Stomach (tissue), 9 donors: Measurements from ENCODE around the gene PRDM16. TPM values are rescaled to one million over a fixed set of nuclear protein-coding genes. Genes with fewer than 3 reads are reported as not detected.
A peak's percentile ranks its signal among the peaks of the same experiment; 100 is the strongest.

Experiments used
- DNase-seq, 2 donors: peaks; one replicate each; pipeline versions ENCODE4 v3.0.0 to v3.0.0-alpha.2; 2013 to 2019
- H3K27ac ChIP-seq, 5 donors: fragments of 200-600 bp in 4 of 5; sonication (generic) in 4 of 5; one replicate each; pipeline ENCODE4 v1.5.1; 2013 to 2019; ENCODE audit warnings: mild to moderate bottlenecking in 1 of 5, moderate library complexity in 1 of 5
- H3K27me3 ChIP-seq, 3 donors: fragments of 200-600 bp; sonication (generic); one replicate each; pipeline ENCODE4 v1.5.1; 2017 to 2019; ENCODE audit warnings: mixed run types in 1 of 3
- H3K36me3 ChIP-seq, 4 donors: fragments of 200-600 bp; sonication (generic); 1 replicate in 3 of 4; 2 replicates in 1 of 4; pipeline ENCODE4 v1.5.1; 2016 to 2019
- H3K4me1 ChIP-seq, 4 donors: fragments of 200-600 bp; sonication (generic); one replicate each; pipeline ENCODE4 v1.5.1; 2016 to 2019
- H3K4me3 ChIP-seq, 4 donors: fragments of 200-600 bp; sonication (generic) in 3 of 4; one replicate each; pipeline ENCODE4 v1.5.1; 2016 to 2019; ENCODE audit warnings: mild to moderate bottlenecking in 1 of 4
- H3K9me3 ChIP-seq, 4 donors: fragments of 200-600 bp; sonication (generic); one replicate each; pipeline ENCODE4 v1.5.1; 2016 to 2019
- EP300 ChIP-seq: sonication (generic); formaldehyde crosslinking; IDR thresholded peaks from one replicate; pipeline ENCODE4 v1.6.1; 2017; ENCODE audit warnings: antibody characterized with exemption
- POLR2A ChIP-seq, 4 donors: fragments of 450-650 bp; IDR thresholded peaks; one replicate each; pipeline ENCODE4 v1.6.1; 2016; ENCODE audit warnings: antibody characterized with exemption in 4 of 4, control low read depth in 2 of 4, mild to moderate bottlenecking in 1 of 4, moderate library complexity in 1 of 4
- POLR2AphosphoS5 ChIP-seq, 3 donors: sonication (generic); formaldehyde crosslinking; IDR thresholded peaks; one replicate each; pipeline ENCODE4 v1.6.1; 2016; ENCODE audit warnings: antibody characterized with exemption in 3 of 3
- WGBS, 5 donors: extraction: QIAGEN DNeasy Blood & Tissue Kit in 3 of 5; methylation state at CpG; one replicate each; pipeline versions ENCODE4 v1.1.5 to v1.1.7; 2013 to 2018; 5-methylcytosine and 5-hydroxymethylcytosine counted together
- intact Hi-C: fragments of 100-400 bp; cut with DNase I; formaldehyde crosslinking; loops from one replicate; pipeline ENCODE4 v1.15.1; 2023; ENCODE audit warnings: low total_unique reads
- polyA plus RNA-seq, 3 donors: library from polyadenylated mRNA; stranded (reverse); fragments of 200-250 nt; gene quantifications; one replicate each; pipeline ENCODE4 v1.2.3, GENCODE V29; 2013
- total RNA-seq, 5 donors: library from RNA; depleted of rRNA; stranded (reverse); fragments of >200 nt; gene quantifications; one replicate each; pipeline versions ENCODE4 v1.1.0 to v1.2.3, GENCODE V29; 2014 to 2016
- TF ChIP-seq, protein P1 (sequence below), 7 experiments: fragments of 450-650 bp in 4 of 7; fragments of 200-600 bp in 3 of 7; sonication (generic) in 3 of 7; IDR thresholded peaks; one replicate each; pipeline ENCODE4 v1.5.1; 2016 to 2019; ENCODE audit warnings: antibody characterized with exemption in 7 of 7, control low read depth in 2 of 7, mild to moderate bottlenecking in 1 of 7
- donor health status: healthy with polysubstance abuse.
- donor health status: Bipolar disorder and iron deficiency.
- donor health status: healthy.

Gene PRDM16
- total and polyA plus RNA-seq, 8 donors: 0.29 to 222 (median 15.8) TPM

DNA sequence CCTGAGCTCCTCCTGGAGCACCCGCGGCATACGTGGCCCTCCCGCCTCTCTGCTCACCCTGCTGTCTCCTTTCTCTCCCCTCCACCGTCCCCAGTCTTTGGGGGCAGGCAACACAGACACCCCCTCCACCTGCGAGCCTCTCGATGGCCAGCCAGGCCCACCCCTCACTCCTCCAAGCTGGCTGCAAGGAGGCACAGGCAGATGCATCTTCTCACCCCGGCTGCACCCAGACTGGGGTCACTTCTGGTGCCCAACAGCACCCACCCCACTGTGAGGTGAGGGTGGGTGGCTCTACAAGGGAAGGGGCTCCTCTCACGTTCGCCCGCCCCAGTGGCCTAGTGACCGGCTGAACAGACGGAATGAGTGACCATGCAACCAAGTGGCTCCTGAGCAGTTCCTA is 277.5 kb downstream of the PRDM16 start:
- Histone ChIP-seq H3K4me1 (peaks cover 44 to 52% (median 49%) of the 10 kb centered on the region in 4 donors), H3K27ac (peak overlapping the region in 1 of 5 donors; percentile 18), H3K9me3 (peaks cover 0 to 24% (median 22%) of the 10 kb centered on the region in 4 donors), H3K4me3 (no peak overlapping the region), H3K27me3 (peaks cover 0 to 9% (median 0%) of the 10 kb centered on the region in 3 donors), H3K36me3 (no peaks in the 10 kb centered on the region)
- DNase-seq: no peak
- TF ChIP-seq EP300 (no peak), POLR2A (IDR thresholded peaks at IDR 0.05) (no peak), POLR2AphosphoS5 (IDR thresholded peaks at IDR 0.05) (no peak)
- TF ChIP-seq, protein P1, sequence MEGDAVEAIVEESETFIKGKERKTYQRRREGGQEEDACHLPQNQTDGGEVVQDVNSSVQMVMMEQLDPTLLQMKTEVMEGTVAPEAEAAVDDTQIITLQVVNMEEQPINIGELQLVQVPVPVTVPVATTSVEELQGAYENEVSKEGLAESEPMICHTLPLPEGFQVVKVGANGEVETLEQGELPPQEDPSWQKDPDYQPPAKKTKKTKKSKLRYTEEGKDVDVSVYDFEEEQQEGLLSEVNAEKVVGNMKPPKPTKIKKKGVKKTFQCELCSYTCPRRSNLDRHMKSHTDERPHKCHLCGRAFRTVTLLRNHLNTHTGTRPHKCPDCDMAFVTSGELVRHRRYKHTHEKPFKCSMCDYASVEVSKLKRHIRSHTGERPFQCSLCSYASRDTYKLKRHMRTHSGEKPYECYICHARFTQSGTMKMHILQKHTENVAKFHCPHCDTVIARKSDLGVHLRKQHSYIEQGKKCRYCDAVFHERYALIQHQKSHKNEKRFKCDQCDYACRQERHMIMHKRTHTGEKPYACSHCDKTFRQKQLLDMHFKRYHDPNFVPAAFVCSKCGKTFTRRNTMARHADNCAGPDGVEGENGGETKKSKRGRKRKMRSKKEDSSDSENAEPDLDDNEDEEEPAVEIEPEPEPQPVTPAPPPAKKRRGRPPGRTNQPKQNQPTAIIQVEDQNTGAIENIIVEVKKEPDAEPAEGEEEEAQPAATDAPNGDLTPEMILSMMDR (IDR thresholded peaks at IDR 0.05): no peak
- 87 to 94% (median 92%) methylated on average over 10 to 13 of the region's 13 CpGs for WGBS, 5 donors
- intact Hi-C loops: no loop called here

DNA sequence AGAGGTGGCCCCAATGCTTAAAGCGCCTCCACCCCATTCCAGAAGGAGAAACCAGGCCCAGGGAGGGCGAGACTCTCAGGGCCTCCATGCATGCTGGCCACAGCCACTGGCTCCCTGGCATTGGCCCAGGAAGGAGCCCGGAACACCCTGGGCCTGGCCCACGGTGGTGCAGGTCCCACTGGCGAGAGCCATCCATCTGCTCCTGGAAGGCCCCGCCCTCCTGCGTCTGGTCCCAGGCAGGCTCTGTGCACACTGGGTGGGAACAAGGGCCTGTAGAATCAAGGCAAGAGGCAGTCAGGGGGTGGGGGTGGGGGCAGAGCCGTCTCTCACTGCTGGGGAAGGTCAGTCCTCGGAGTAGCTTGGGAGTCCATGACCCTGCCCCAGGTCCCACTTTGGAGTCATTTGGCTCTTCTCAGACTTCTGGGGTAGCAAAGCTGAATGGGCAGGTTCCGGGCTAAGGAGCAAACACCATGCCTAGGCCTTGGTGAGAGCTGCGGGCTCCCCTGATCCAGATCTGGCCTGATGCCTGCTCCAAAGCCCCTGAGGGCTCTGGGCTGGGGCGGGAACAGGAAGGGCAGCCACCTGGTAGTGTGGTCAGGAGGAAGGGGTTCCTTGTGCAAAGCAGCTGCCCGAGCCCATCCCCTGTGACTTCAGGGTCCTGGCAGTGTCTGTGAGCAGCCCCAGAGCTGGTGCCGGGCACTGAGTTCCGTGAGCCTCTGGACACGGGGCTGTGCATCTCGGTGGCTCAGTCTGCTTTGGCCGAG is 278.4 kb downstream of the PRDM16 start:
- peak overlapping the region in 4 of 5 donors; percentile 14 to 94 (median 87) for H3K27ac ChIP-seq
- H3K4me1 ChIP-seq: peaks cover 54 to 62% (median 58%) of the 10 kb centered on the region in 4 donors
- TF ChIP-seq EP300: no peak
- no peak for TF ChIP-seq POLR2AphosphoS5 (IDR thresholded peaks at IDR 0.05)
- TF ChIP-seq, protein P1 (IDR thresholded peaks at IDR 0.05): no peak
- no peak for TF ChIP-seq POLR2A (IDR thresholded peaks at IDR 0.05)
- WGBS, 5 donors: 68 to 80% (median 70%) methylated on average over 10 to 18 of the region's 18 CpGs
- peaks cover 0 to 24% (median 21%) of the 10 kb centered on the region in 4 donors for H3K9me3 ChIP-seq
- H3K27me3 ChIP-seq: peaks cover 0 to 9% (median 0%) of the 10 kb centered on the region in 3 donors
- H3K4me3 ChIP-seq: no peak overlapping the region
- no peaks in the 10 kb centered on the region for H3K36me3 ChIP-seq
- intact Hi-C loops: no loop called here
- peak in 1 of 2 donors; percentile 49 for DNase-seq

DNA sequence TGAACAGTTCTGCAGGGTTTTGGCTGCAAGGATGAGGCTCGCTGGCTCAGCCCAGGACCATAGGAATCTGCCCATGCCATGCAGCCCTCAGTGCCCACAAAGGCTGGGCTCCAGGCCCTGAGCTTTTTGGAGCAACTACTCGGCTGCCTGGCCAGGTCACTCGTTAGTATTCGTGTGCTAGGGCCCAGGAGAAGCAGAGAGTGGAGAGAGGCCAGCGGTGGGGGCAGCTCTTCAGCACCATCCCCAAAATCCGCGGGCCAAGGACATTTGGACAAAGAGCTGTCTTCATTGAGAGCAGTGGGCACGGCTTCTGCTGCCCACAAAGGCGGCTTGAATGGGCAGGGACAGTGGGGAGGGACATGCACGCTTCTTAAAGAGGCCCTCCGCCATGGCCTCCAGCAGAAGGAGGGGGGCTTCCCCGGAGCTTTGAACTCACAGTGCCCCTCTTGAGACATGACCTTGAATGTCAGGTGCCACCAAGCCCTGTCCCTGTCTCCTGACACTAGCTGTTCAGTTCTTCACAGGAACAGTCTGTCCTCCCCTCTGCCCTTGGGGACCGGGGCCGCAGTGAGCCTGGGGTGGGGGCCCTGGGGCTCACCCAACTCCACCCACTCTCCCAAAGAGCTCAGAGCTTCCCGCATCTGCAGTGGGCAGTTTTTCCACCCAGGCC is 279.3 kb downstream of the PRDM16 start:
- WGBS, 5 donors: 55 to 68% (median 61%) methylated on average over 14 to 15 of the region's 15 CpGs
- H3K4me3 ChIP-seq: no peak overlapping the region
- H3K36me3 ChIP-seq: no peaks in the 10 kb centered on the region
- H3K27me3 ChIP-seq: peaks cover 0 to 9% (median 0%) of the 10 kb centered on the region in 3 donors
- H3K4me1 ChIP-seq: peaks cover 63 to 70% (median 67%) of the 10 kb centered on the region in 4 donors
- TF ChIP-seq POLR2A (IDR thresholded peaks at IDR 0.05): no peak
- TF ChIP-seq EP300: no peak
- TF ChIP-seq, protein P1 (IDR thresholded peaks at IDR 0.05): no peak
- TF ChIP-seq POLR2AphosphoS5 (IDR thresholded peaks at IDR 0.05): no peak
- H3K27ac ChIP-seq: peak overlapping the region; percentile 78 to 94 (median 87)
- DNase-seq: no peak
- H3K9me3 ChIP-seq: peaks cover 0 to 17% (median 17%) of the 10 kb centered on the region in 4 donors
- intact Hi-C loops: no loop called here

DNA sequence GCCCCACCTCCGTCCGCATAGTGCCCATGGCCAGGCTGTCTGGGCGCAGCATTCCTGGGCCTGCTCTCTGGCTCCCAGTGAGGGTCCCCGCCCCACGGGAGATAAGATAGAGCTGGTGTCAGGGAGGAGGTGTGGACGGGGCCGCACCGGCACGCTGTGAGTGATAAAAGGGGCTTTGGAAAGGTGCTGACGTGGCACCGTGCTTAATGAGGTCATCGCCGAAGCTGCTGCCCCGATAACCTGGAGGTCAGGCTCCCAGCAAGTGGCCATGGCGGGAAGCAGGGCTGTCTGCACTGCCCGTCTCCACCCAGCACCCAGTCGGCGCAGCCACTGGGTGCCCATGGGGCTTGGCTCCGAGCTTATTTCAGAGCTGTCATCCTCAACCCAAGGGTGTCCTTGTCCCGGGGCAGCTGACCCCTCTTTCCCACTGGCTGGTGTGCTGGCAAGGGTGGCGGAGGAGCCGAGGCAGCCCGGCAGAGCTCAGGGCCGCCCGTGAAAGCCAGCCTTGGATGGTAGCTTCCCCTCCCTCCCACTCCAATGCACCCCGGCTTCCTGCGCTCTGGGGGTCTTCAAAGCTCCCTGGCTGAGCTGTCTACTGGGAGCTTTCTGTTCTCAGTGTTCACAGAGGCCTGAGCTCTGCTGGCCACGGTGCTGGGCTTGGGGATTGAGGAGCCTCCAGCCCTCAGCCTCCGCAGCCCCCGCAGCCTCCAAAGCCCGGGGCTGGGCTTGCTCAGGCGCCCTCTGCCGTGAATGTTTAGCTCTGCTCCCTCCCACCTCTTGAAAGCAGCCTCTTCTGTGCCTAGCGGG is 280.4 kb downstream of the PRDM16 start:
- Histone ChIP-seq H3K27ac (peak overlapping the region; percentile 78 to 94 (median 87)), H3K4me3 (no peak overlapping the region), H3K4me1 (peaks cover 73 to 81% (median 75%) of the 10 kb centered on the region in 4 donors), H3K27me3 (peaks cover 0 to 9% (median 0%) of the 10 kb centered on the region in 3 donors), H3K36me3 (no peaks in the 10 kb centered on the region), H3K9me3 (peaks cover 0 to 7% (median 6%) of the 10 kb centered on the region in 4 donors)
- 40 to 55% (median 46%) methylated on average over 17 to 34 of the region's 34 CpGs for WGBS, 5 donors
- TF ChIP-seq POLR2A (IDR thresholded peaks at IDR 0.05) (no peak), POLR2AphosphoS5 (IDR thresholded peaks at IDR 0.05) (peak in 2 of 3 donors; percentile 36 to 77)
- peak; percentile 77 to 86 for DNase-seq
- intact Hi-C loops: no loop called here
